ENCODE results near the gene CAPRIN1. TPM values are rescaled to one million over a fixed set of nuclear protein-coding genes. Genes with fewer than 3 reads are reported as not detected.

Gene CAPRIN1
- total RNA-seq, 1 donor: 140 TPM

DNA sequence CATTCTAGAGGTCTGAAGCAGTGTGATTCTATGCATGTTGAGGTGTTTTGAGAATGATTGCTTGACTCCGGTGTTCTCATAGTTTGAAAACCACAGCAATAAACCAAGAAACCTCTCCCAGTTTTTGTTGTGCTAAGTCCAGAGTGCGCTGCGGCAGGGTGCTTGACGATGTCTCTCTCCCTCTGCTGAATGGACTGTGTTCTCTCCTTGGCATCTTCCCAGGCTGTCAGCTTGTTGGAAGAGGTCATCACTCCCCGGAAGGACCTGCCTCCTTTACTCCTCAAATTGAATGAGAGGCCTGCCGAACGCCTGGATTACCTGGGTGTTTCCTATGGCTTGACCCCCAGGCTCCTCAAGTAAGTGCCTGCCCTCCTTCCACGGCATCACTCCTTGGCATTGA, 84.9 kb downstream of the CAPRIN1 start:
- H3K9me3 ChIP-seq (ENCODE audit: low read depth, low read length): no peaks in the 10 kb centered on the region
- H3K4me3 ChIP-seq (ENCODE audit: low read length): no peak overlapping the region
- H3K4me1 ChIP-seq (ENCODE audit: insufficient read depth, low read length): no peaks in the 10 kb centered on the region
- H3K27me3 ChIP-seq (ENCODE audit: insufficient read depth, low read length): no peaks in the 10 kb centered on the region

- Histone ChIP-seq H3K27me3 (ENCODE audit: insufficient read depth, low read length) (no peaks in the 10 kb centered on the region), H3K4me1 (ENCODE audit: insufficient read depth, low read length) (no peaks in the 10 kb centered on the region), H3K4me3 (ENCODE audit: low read length) (no peak overlapping the region), H3K9me3 (ENCODE audit: low read depth, low read length) (no peaks in the 10 kb centered on the region)
Observed at GRCh38 chr11:34139346-34139745, 87.8 kb downstream of the CAPRIN1 start.

DNA sequence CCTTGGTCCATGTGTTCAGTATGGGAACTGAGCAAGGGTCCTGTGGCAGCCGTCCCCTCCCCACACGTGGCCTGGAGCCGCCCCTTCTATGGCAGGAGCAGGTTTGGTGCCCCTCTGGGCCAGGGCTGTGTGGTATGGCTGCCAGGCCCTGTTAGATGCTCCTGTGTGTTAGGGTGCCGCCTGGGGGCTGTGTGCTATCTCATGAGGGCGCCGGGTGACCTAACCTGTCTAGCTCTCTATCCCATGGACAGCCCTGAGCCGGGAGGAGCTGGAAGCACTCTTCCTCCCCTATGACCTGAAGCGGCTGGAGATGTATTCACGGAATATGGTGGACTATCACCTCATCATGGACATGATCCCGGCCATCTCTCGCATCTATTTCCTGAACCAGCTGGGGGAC, 88.6 kb downstream of the CAPRIN1 start:
- H3K27me3 ChIP-seq (ENCODE audit: insufficient read depth, low read length): no peaks in the 10 kb centered on the region
- H3K9me3 ChIP-seq (ENCODE audit: low read depth, low read length): no peaks in the 10 kb centered on the region
- H3K4me3 ChIP-seq (ENCODE audit: low read length): no peak overlapping the region
- peaks cover under 1% of the 10 kb centered on the region for H3K4me1 ChIP-seq (ENCODE audit: insufficient read depth, low read length)

DNA sequence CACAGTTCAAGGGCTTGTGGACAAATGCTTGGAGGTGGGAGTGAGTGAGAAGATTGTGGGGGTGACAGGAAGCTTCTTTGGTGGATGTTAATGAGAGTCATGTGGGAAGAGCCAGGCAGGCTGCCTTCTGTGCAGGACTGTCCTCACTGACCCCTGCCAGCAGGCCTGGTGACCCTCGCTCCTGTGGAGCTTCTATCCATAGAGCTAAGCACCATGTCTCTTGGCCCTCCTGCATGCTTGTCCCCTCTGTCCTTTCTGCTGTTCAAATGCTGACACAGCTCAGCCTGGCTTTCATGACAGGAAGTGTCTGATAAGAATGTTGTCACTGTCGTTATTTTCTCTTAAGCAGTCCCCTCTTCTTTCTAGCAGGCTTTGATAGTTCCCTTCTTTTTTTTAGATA, 91.5 kb downstream of the CAPRIN1 start:
- H3K4me3 ChIP-seq (ENCODE audit: low read length): no peak overlapping the region
- peaks cover 7% of the 10 kb centered on the region for H3K4me1 ChIP-seq (ENCODE audit: insufficient read depth, low read length)
- H3K27me3 ChIP-seq (ENCODE audit: insufficient read depth, low read length): no peaks in the 10 kb centered on the region
- H3K9me3 ChIP-seq (ENCODE audit: low read depth, low read length): no peaks in the 10 kb centered on the region

GRCh38 chr11:34145073-34145472, 93.5 kb downstream of the CAPRIN1 start:
- Histone ChIP-seq H3K9me3 (ENCODE audit: low read depth, low read length) (no peaks in the 10 kb centered on the region), H3K4me1 (ENCODE audit: insufficient read depth, low read length) (peaks cover 16% of the 10 kb centered on the region), H3K4me3 (ENCODE audit: low read length) (no peak overlapping the region), H3K27me3 (ENCODE audit: insufficient read depth, low read length) (no peaks in the 10 kb centered on the region)

GRCh38 chr11:34145847-34146381, 94.4 kb downstream of the CAPRIN1 start:
- H3K27me3 ChIP-seq (ENCODE audit: insufficient read depth, low read length): no peaks in the 10 kb centered on the region
- H3K9me3 ChIP-seq (ENCODE audit: low read depth, low read length): no peaks in the 10 kb centered on the region
- H3K4me1 ChIP-seq (ENCODE audit: insufficient read depth, low read length): peaks cover 16% of the 10 kb centered on the region
- H3K4me3 ChIP-seq (ENCODE audit: low read length): no peak overlapping the region

DNA sequence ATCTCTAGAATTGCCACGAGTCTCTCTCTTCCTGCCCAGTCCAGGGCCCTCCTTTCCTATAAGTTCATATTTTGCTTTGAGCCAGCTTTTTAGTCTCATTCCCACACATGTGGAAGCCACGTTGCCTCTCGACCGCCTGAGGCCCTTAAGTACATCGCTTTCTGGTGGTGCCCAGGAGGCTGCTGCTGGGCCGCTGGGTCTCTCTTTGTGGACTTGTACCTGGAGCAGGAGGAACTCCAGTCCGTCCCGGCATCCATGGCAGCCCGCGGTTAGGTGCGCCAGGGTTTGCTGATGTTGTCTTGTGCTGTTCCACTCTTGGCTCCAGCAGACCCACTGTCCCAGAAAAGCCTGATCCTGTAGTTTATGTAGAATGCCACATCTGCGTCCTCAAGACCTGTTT, 94.9 kb downstream of the CAPRIN1 start:
- peaks cover 16% of the 10 kb centered on the region for H3K4me1 ChIP-seq (ENCODE audit: insufficient read depth, low read length)
- H3K27me3 ChIP-seq (ENCODE audit: insufficient read depth, low read length): no peaks in the 10 kb centered on the region

DNA sequence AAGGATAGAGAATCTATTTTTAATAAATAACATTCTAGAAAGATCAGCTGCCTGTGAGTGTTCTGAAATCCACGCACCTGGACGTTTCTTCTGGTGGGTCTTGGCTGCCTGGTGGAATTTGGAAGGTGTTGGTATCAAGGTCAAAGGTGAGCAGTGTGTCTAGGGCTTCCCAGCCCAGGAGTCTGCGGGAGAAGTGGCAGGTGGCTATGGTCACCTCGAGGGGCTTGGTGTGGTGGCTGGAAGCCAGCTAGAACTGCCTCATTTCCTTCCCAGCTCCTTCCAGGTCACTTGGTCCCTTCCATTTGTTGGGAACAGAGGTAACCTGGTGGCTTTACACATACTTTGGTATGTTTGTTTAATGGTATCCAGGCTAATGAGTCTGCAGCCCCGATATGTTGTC, 95.3 kb downstream of the CAPRIN1 start:
- Histone ChIP-seq H3K4me3 (ENCODE audit: low read length) (no peak overlapping the region), H3K4me1 (ENCODE audit: insufficient read depth, low read length) (peaks cover 16% of the 10 kb centered on the region), H3K9me3 (ENCODE audit: low read depth, low read length) (no peaks in the 10 kb centered on the region), H3K27me3 (ENCODE audit: insufficient read depth, low read length) (no peaks in the 10 kb centered on the region)

More for the DNA sequence above, 94.9 kb downstream of the CAPRIN1 start:
- Histone ChIP-seq H3K4me3 (ENCODE audit: low read length) (no peak overlapping the region), H3K9me3 (ENCODE audit: low read depth, low read length) (no peaks in the 10 kb centered on the region)

- no peaks in the 10 kb centered on the region for H3K9me3 ChIP-seq (ENCODE audit: low read depth, low read length)
- no peak overlapping the region for H3K4me3 ChIP-seq (ENCODE audit: low read length)
- peaks cover 16% of the 10 kb centered on the region for H3K4me1 ChIP-seq (ENCODE audit: insufficient read depth, low read length)
- H3K27me3 ChIP-seq (ENCODE audit: insufficient read depth, low read length): no peaks in the 10 kb centered on the region
Observed at GRCh38 chr11:34147581-34147980, 96.0 kb downstream of the CAPRIN1 start.

- H3K9me3 ChIP-seq (ENCODE audit: low read depth, low read length): no peaks in the 10 kb centered on the region
- no peak overlapping the region for H3K4me3 ChIP-seq (ENCODE audit: low read length)
- H3K27me3 ChIP-seq (ENCODE audit: insufficient read depth, low read length): no peaks in the 10 kb centered on the region
- peaks cover 25% of the 10 kb centered on the region for H3K4me1 ChIP-seq (ENCODE audit: insufficient read depth, low read length)
Observed at GRCh38 chr11:34148504-34149165, 97.1 kb downstream of the CAPRIN1 start.

- Histone ChIP-seq H3K4me3 (ENCODE audit: low read length) (no peak overlapping the region), H3K27me3 (ENCODE audit: insufficient read depth, low read length) (no peaks in the 10 kb centered on the region), H3K4me1 (ENCODE audit: insufficient read depth, low read length) (peaks cover 31% of the 10 kb centered on the region), H3K9me3 (ENCODE audit: low read depth, low read length) (no peaks in the 10 kb centered on the region)
Observed at GRCh38 chr11:34149274-34149673, 97.7 kb downstream of the CAPRIN1 start.

GRCh38 chr11:34149786-34150185, 98.3 kb downstream of the CAPRIN1 start:
- no peak overlapping the region for H3K4me3 ChIP-seq (ENCODE audit: low read length)

GRCh38 chr11:34150494-34151151, 99.1 kb downstream of the CAPRIN1 start:
- Histone ChIP-seq H3K9me3 (ENCODE audit: low read depth, low read length) (no peaks in the 10 kb centered on the region), H3K4me1 (ENCODE audit: insufficient read depth, low read length) (peaks cover 37% of the 10 kb centered on the region), H3K4me3 (ENCODE audit: low read length) (no peak overlapping the region), H3K27me3 (ENCODE audit: insufficient read depth, low read length) (no peaks in the 10 kb centered on the region)

More at GRCh38 chr11:34149786-34150185, 98.3 kb downstream of the CAPRIN1 start:
- Histone ChIP-seq H3K9me3 (ENCODE audit: low read depth, low read length) (no peaks in the 10 kb centered on the region), H3K27me3 (ENCODE audit: insufficient read depth, low read length) (no peaks in the 10 kb centered on the region), H3K4me1 (ENCODE audit: insufficient read depth, low read length) (peaks cover 36% of the 10 kb centered on the region)
